22Rv1 (cell line): Measurements from ENCODE around the gene SEMA7A.

Experiments used
- ZFX ChIP-seq: fragments of 450-650 bp; IDR thresholded peaks from 2 replicates; pipeline ENCODE4 v1.6.1; 2017; ENCODE audit warnings: antibody characterized with exemption, borderline replicate concordance
- TF ChIP-seq, protein P1 (sequence below): fragments of 450-650 bp; IDR thresholded peaks from 2 replicates; pipeline ENCODE4 v1.5.1; 2017; ENCODE audit warnings: mild to moderate bottlenecking

DNA sequence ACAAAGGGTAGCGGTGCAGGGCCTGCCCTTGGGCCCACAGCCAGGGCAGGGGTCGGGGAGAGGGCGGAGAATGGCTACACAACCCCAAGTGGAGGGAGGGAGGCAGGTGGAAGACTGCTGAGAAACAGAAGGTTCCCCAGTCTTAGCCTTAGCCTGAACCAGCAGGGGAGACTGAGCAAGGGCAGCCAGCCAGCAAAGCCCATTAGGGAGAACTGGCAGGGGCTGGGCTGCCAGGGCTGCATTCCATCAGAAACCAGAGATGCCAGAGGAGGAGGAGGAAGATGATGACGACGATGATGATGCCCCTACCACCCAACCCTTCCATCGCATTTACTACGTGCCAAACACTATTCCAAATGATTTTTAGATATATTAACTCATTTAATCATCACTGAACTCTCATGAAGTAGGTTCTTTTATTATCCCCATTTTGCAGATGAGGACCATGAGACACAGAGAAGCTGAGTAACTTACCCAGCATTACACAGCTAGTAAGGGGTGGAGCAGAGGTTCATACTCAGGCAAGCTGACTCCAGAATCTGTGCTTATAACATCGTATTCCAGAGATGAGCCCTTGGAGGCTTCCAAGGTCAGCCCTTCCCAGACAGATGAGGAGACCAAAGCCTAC lies 8.7 kb downstream of the SEMA7A start:
- TF ChIP-seq, protein P1, sequence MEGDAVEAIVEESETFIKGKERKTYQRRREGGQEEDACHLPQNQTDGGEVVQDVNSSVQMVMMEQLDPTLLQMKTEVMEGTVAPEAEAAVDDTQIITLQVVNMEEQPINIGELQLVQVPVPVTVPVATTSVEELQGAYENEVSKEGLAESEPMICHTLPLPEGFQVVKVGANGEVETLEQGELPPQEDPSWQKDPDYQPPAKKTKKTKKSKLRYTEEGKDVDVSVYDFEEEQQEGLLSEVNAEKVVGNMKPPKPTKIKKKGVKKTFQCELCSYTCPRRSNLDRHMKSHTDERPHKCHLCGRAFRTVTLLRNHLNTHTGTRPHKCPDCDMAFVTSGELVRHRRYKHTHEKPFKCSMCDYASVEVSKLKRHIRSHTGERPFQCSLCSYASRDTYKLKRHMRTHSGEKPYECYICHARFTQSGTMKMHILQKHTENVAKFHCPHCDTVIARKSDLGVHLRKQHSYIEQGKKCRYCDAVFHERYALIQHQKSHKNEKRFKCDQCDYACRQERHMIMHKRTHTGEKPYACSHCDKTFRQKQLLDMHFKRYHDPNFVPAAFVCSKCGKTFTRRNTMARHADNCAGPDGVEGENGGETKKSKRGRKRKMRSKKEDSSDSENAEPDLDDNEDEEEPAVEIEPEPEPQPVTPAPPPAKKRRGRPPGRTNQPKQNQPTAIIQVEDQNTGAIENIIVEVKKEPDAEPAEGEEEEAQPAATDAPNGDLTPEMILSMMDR, result no peak
- no peak for TF ChIP-seq ZFX
